ENCODE results near the gene TCF4.

TCF4 gene

GRCh38 chr18:55440988-55441387, 147.0 kb downstream of the TCF4 start:
- no peak for DNase-seq (ENCODE audit: low read depth, low spot score)

GRCh38 chr18:55439056-55439455, 148.9 kb downstream of the TCF4 start:
- DNase-seq (ENCODE audit: low read depth, low spot score), result no peak

- no peak for DNase-seq (ENCODE audit: low read depth, low spot score)
Measured at GRCh38 chr18:55435592-55435991, 152.4 kb downstream of the TCF4 start.

- no peak for DNase-seq (ENCODE audit: low read depth, low spot score)
Measured at GRCh38 chr18:55433648-55434047, 154.3 kb downstream of the TCF4 start.

- DNase-seq (ENCODE audit: low read depth, low spot score), result no peak
Measured at GRCh38 chr18:55433140-55433539, 154.9 kb downstream of the TCF4 start.

GRCh38 chr18:55432307-55433040, 155.5 kb downstream of the TCF4 start:
- no peak for DNase-seq (ENCODE audit: low read depth, low spot score)

GRCh38 chr18:55430026-55430425, 158.0 kb downstream of the TCF4 start:
- no peak for DNase-seq (ENCODE audit: low read depth, low spot score)

GRCh38 chr18:55427951-55428350, 160.0 kb downstream of the TCF4 start:
- DNase-seq (ENCODE audit: low read depth, low spot score), result no peak

- no peak for DNase-seq (ENCODE audit: low read depth, low spot score)
Measured at GRCh38 chr18:55425698-55426097, 162.3 kb downstream of the TCF4 start.

- peak; percentile 68 for DNase-seq (ENCODE audit: low read depth, low spot score)
Measured at GRCh38 chr18:55422456-55423180, 165.4 kb downstream of the TCF4 start.

- peak; percentile 53 for DNase-seq (ENCODE audit: low read depth, low spot score)
Measured at GRCh38 chr18:55421615-55422419, 166.2 kb downstream of the TCF4 start.

GRCh38 chr18:55421308-55421614, 166.7 kb downstream of the TCF4 start:
- no peak for DNase-seq (ENCODE audit: low read depth, low spot score)

- no peak for DNase-seq (ENCODE audit: low read depth, low spot score)
Measured at GRCh38 chr18:55420665-55421307, 167.2 kb downstream of the TCF4 start.

GRCh38 chr18:55419947-55420664, 167.9 kb downstream of the TCF4 start:
- peak; percentile 62 for DNase-seq (ENCODE audit: low read depth, low spot score)

GRCh38 chr18:55419132-55419946, 168.7 kb downstream of the TCF4 start:
- peak; percentile 61 for DNase-seq (ENCODE audit: low read depth, low spot score)

- DNase-seq (ENCODE audit: low read depth, low spot score), result no peak
Measured at GRCh38 chr18:55418439-55418838, 169.6 kb downstream of the TCF4 start.

- no peak for DNase-seq (ENCODE audit: low read depth, low spot score)
Measured at GRCh38 chr18:55416791-55417190, 171.2 kb downstream of the TCF4 start.

- DNase-seq (ENCODE audit: low read depth, low spot score), result peak; percentile 92
Measured at GRCh38 chr18:55415258-55415871, 172.6 kb downstream of the TCF4 start.

GRCh38 chr18:55414475-55414874, 173.5 kb downstream of the TCF4 start:
- no peak for DNase-seq (ENCODE audit: low read depth, low spot score)

- no peak for DNase-seq (ENCODE audit: low read depth, low spot score)
Measured at GRCh38 chr18:55413474-55413873, 174.5 kb downstream of the TCF4 start.

Data from astrocyte of the hippocampus (primary cell).